VCaP (cell line): ENCODE measurements around the gene CYTH2.

Experiments used
- H3K27ac ChIP-seq: fragments of 450-650 bp; 2 replicates; pipeline ENCODE4 v1.5.1; 2017
- CTCF ChIP-seq: fragments of 450-650 bp; conservative IDR thresholded peaks from 2 replicates; pipeline ENCODE4 v1.5.1; 2017; ENCODE audit warnings: mild to moderate bottlenecking, moderate library complexity

Gene CYTH2

GRCh38 chr19:48524221-48524620, 55.1 kb downstream of the CYTH2 start:
- TF ChIP-seq CTCF = no peak
- no peak overlapping the region for H3K27ac ChIP-seq

- no peak overlapping the region for H3K27ac ChIP-seq
- TF ChIP-seq CTCF = no peak
Measured at GRCh38 chr19:48524732-48525131, 55.6 kb downstream of the CYTH2 start.

- no peak for TF ChIP-seq CTCF
- H3K27ac ChIP-seq = no peak overlapping the region; the same call in 1 of the 2 replicates
Measured at GRCh38 chr19:48529156-48529555, 60.0 kb downstream of the CYTH2 start.

- TF ChIP-seq CTCF = no peak
- H3K27ac ChIP-seq = peak overlapping the region; percentile 54
Measured at GRCh38 chr19:48530066-48530720, 61.0 kb downstream of the CYTH2 start.

GRCh38 chr19:48530770-48531169, 61.6 kb downstream of the CYTH2 start:
- no peak for TF ChIP-seq CTCF
- peak overlapping the region; percentile 54 for H3K27ac ChIP-seq
